GM10266 (cell line): ENCODE data around the gene OCLN.
"Not testable (repeated sequence)": the region's sequence is repeated elsewhere in the genome, so short reads cannot be mapped to it uniquely, and the experiment has no call there.

Source experiments
- DNase-seq: peaks from one replicate; pipeline ENCODE4 v3.0.0; 2012; ENCODE audit errors: extremely low spot score
- CTCF ChIP-seq: IDR thresholded peaks from 2 replicates; pipeline ENCODE4 v1.5.1; 2012; ENCODE audit warnings: mild to moderate bottlenecking, low read depth; ENCODE audit not compliant: control insufficient read depth, insufficient read depth; ENCODE audit errors: missing control alignments

OCLN gene

GRCh38 chr5:69454460-69455249, 37.9 kb upstream of the OCLN start:
- DNase-seq: no peak
- TF ChIP-seq CTCF: no peak

- DNase-seq: not testable (repeated sequence)
Measured at GRCh38 chr5:69455428-69455988, 37.1 kb upstream of the OCLN start.

- TF ChIP-seq CTCF: no peak
- DNase-seq: no peak
Measured at GRCh38 chr5:69462170-69462569, 30.4 kb upstream of the OCLN start.

- not testable (repeated sequence) for DNase-seq
Measured at GRCh38 chr5:69466375-69466774, 26.2 kb upstream of the OCLN start.

GRCh38 chr5:69467442-69468225, 25.0 kb upstream of the OCLN start:
- peak; percentile 77 for DNase-seq
- no peak for TF ChIP-seq CTCF

GRCh38 chr5:69468631-69469030, 24.0 kb upstream of the OCLN start:
- DNase-seq: no peak

GRCh38 chr5:69471516-69471915, 21.1 kb upstream of the OCLN start:
- not testable (repeated sequence) for DNase-seq

More at GRCh38 chr5:69468631-69469030, 24.0 kb upstream of the OCLN start:
- no peak for TF ChIP-seq CTCF

GRCh38 chr5:69472535-69473143, 20.0 kb upstream of the OCLN start:
- DNase-seq: not testable (repeated sequence)

- TF ChIP-seq CTCF: no peak
- no peak for DNase-seq
Measured at GRCh38 chr5:69477170-69477569, 15.4 kb upstream of the OCLN start.

- DNase-seq: not testable (repeated sequence)
Measured at GRCh38 chr5:69478296-69478695, 14.3 kb upstream of the OCLN start.
